ENCODE results near the gene TAF11L3. TPM values are rescaled to one million over a fixed set of nuclear protein-coding genes. Genes with fewer than 3 reads are reported as not detected.

The TAF11L3 gene
- total RNA-seq, 1 donor from 2014 or later, result not detected

Other genes starting within 250 kb of the TAF11L3 start
- not detected in 2 replicates for gene TAF11L2, start 20.1 kb upstream of the TAF11L3 start, total RNA-seq
- gene TAF11L4, start 3.4 kb downstream of the TAF11L3 start, total RNA-seq, result not detected in 2 replicates
- not detected in 2 replicates for gene TAF11L5, start 6.9 kb downstream of the TAF11L3 start, total RNA-seq
- gene TAF11L6, start 10.3 kb downstream of the TAF11L3 start, total RNA-seq, result not detected in 2 replicates
- gene TAF11L7, start 67.4 kb downstream of the TAF11L3 start, total RNA-seq, result not detected in 2 replicates
- not detected in 2 replicates for gene TAF11L8, start 72.6 kb downstream of the TAF11L3 start, total RNA-seq
- gene TAF11L9, start 76.0 kb downstream of the TAF11L3 start, total RNA-seq, result not detected in 2 replicates
- not detected in 2 replicates for gene TAF11L10, start 79.5 kb downstream of the TAF11L3 start, total RNA-seq
- not detected in 2 replicates for gene TAF11L11, start 85.8 kb downstream of the TAF11L3 start, total RNA-seq
- not detected in 2 replicates for gene TAF11L12, start 92.0 kb downstream of the TAF11L3 start, total RNA-seq
- not detected in 2 replicates for gene TAF11L13, start 113.7 kb downstream of the TAF11L3 start, total RNA-seq
- not detected in 2 replicates for gene TAF11L14, start 116.1 kb downstream of the TAF11L3 start, total RNA-seq

Data from T-helper 2 cell treated with Interferon-gamma antibody and Interleukin-4, amounts not matched to agents 100 ng/mL and 5 ng/mL, for 36 hours (primary cell).